ENCODE results near the gene EXD2. TPM values are rescaled to one million over a fixed set of nuclear protein-coding genes. Genes with fewer than 3 reads are reported as not detected.

The EXD2 gene
- total RNA-seq, 1 donor from 2014 or later = 20.9 TPM

- Mint-ChIP-seq H3K27me3 (ENCODE audit: low read depth) (peaks cover 4% of the 10 kb centered on the region), H3K27ac (ENCODE audit: unreplicated experiment) (no peak overlapping the region), H3K4me1 (peaks cover 6% of the 10 kb centered on the region), H3K36me3 (ENCODE audit: low read depth) (no peaks in the 10 kb centered on the region), H3K9me3 (no peaks in the 10 kb centered on the region), H3K4me3 (no peak overlapping the region)
- no peak for TF ChIP-seq CTCF (conservative IDR thresholded peaks at IDR 0.05)
- DNase-seq (ENCODE audit: low read depth, low spot score) = no peak
Measured at GRCh38 chr14:69252851-69253250, 61.6 kb downstream of the EXD2 start.

- Mint-ChIP-seq H3K36me3 (ENCODE audit: low read depth) (no peaks in the 10 kb centered on the region), H3K27me3 (ENCODE audit: low read depth) (peaks cover 46% of the 10 kb centered on the region), H3K27ac (ENCODE audit: unreplicated experiment) (no peak overlapping the region), H3K4me3 (peak overlapping the region; percentile 77), H3K9me3 (no peaks in the 10 kb centered on the region), H3K4me1 (peaks cover 22% of the 10 kb centered on the region)
- no peak for TF ChIP-seq CTCF (conservative IDR thresholded peaks at IDR 0.05)
- DNase-seq (ENCODE audit: low read depth, low spot score) = no peak
Measured at GRCh38 chr14:69259168-69259526, 67.8 kb downstream of the EXD2 start.

- peak; percentile 60 for DNase-seq (ENCODE audit: low read depth, low spot score)
- Mint-ChIP-seq H3K27ac (ENCODE audit: unreplicated experiment) (peak within 1 kb of the TSS; percentile 62), H3K4me1 (peaks cover 22% of the 10 kb centered on the region), H3K27me3 (ENCODE audit: low read depth) (peaks cover 46% of the 10 kb centered on the region), H3K4me3 (peak within 1 kb of the TSS; percentile 88), H3K36me3 (ENCODE audit: low read depth) (no peaks in the 10 kb centered on the region), H3K9me3 (no peaks in the 10 kb centered on the region)
- TF ChIP-seq CTCF (conservative IDR thresholded peaks at IDR 0.05) = peak; percentile 60
Measured at GRCh38 chr14:69259527-69260189, 68.4 kb downstream of the EXD2 start, which contains the start of gene GALNT16. Gene GALNT16 (plus strand): TSS chr14:69260158. CDS start chr14:69260291, 133 bp downstream.

- peak overlapping the region; percentile 88 for H3K4me3 Mint-ChIP-seq
- no peaks in the 10 kb centered on the region for H3K36me3 Mint-ChIP-seq (ENCODE audit: low read depth)
- DNase-seq (ENCODE audit: low read depth, low spot score) = peak; percentile 58
- no peak for TF ChIP-seq CTCF (conservative IDR thresholded peaks at IDR 0.05)
- H3K9me3 Mint-ChIP-seq = no peaks in the 10 kb centered on the region
- H3K27me3 Mint-ChIP-seq (ENCODE audit: low read depth) = peaks cover 46% of the 10 kb centered on the region
- H3K4me1 Mint-ChIP-seq = peaks cover 22% of the 10 kb centered on the region
- peak overlapping the region; percentile 62 for H3K27ac Mint-ChIP-seq (ENCODE audit: unreplicated experiment)
Measured at GRCh38 chr14:69260190-69260860, 69.0 kb downstream of the EXD2 start.

GRCh38 chr14:69260861-69261564 is 69.7 kb downstream of the EXD2 start:
- peak; percentile 48 for DNase-seq (ENCODE audit: low read depth, low spot score)
- Mint-ChIP-seq H3K27me3 (ENCODE audit: low read depth) (peaks cover 46% of the 10 kb centered on the region), H3K4me3 (peak overlapping the region; percentile 90), H3K27ac (ENCODE audit: unreplicated experiment) (no peak overlapping the region), H3K9me3 (no peaks in the 10 kb centered on the region), H3K36me3 (ENCODE audit: low read depth) (no peaks in the 10 kb centered on the region), H3K4me1 (peaks cover 22% of the 10 kb centered on the region)
- peak; percentile 87 for TF ChIP-seq CTCF (conservative IDR thresholded peaks at IDR 0.05)
